ENCODE data around the gene RANBP10. TPM values are rescaled to one million over a fixed set of nuclear protein-coding genes. Genes with fewer than 3 reads are reported as not detected.

Gene RANBP10
- total and polyA plus RNA-seq, 10 of the 15 experiments (the other 5 are each of a cell fraction or from before 2014, with no cell fraction given): 1.2 to 20.4 (median 10.8) TPM

GRCh38 chr16:67760956-67761230 lies 45.5 kb downstream of the RANBP10 start:
- H2AFZ ChIP-seq (ENCODE audit: control insufficient read depth, low read depth, low read length): no peak overlapping the region
- no peak for ATAC-seq
- BruUV-seq (replicated peaks): TSS peak; percentile 43
- DNase-seq (ENCODE audit: low read depth, low spot score): no peak
- in situ Hi-C loops (cut with MboI) (no loop called here), intact Hi-C loops (cut with micrococcal nuclease; ENCODE audit: unreplicated experiment) (no loop called here)
- peaks cover 2% of the 10 kb centered on the region for H4K20me1 ChIP-seq (ENCODE audit: control insufficient read depth, insufficient read depth)
- no peak for FAIRE-seq
- H3K79me2 ChIP-seq (ENCODE audit: control insufficient read depth, insufficient read depth, low read length): 0 out of 2 replicates have a peak, but pooled peaks cover 1% of the 10 kb centered on the region
- ChIA-PET SMC1A (ENCODE audit: uncharacterized antibody, unreplicated experiment) (interaction anchor here (1.0 kb wide), 1 partner anchor 10 kb away, joined by 3 read pairs; no protein-coding TSS in a partner anchor), CTCF (no interaction called here), POLR2A (no interaction called here), RAD21 (ENCODE audit: unreplicated experiment) (no interaction called here)
- no peaks in the 10 kb centered on the region for H3K4me1 ChIP-seq (ENCODE audit: control insufficient read depth, insufficient read depth, low read length)
- TF ChIP-seq NR2C1 (IDR thresholded peaks at IDR 0.05) (no peak), EZH2 (IDR thresholded peaks at IDR 0.05; ENCODE audit: borderline replicate concordance, control insufficient read depth, low read depth, low read length) (no peak), ZNF384 (IDR thresholded peaks at IDR 0.05; ENCODE audit: borderline replicate concordance, low read depth, low read length) (no peak)
- H3K4me3 ChIP-seq: no peak overlapping the region
- H3K36me3 ChIP-seq (ENCODE audit: control insufficient read depth in 2 of 2, insufficient read depth in 2 of 2, low read length in 1 of 2): peaks cover 3 to 8% of the 10 kb centered on the region in 2 experiments; a peak in 3 of 4 replicates
- H3K27me3 ChIP-seq (replicated peaks in 1 of 2; ENCODE audit: control insufficient read depth in 2 of 2, insufficient read depth in 2 of 2, low read length in 1 of 2): no peaks in the 10 kb centered on the region
- no peak overlapping the region for H3K9ac ChIP-seq (ENCODE audit: control insufficient read depth, insufficient read depth, low read length)
- no peak overlapping the region for H3K4me2 ChIP-seq (ENCODE audit: control insufficient read depth, insufficient read depth)
- H3K27ac ChIP-seq (ENCODE audit: control insufficient read depth, insufficient read depth): no peak overlapping the region
- H3K9me3 ChIP-seq (replicated peaks; ENCODE audit: control insufficient read depth, insufficient read depth, low read length): no peaks in the 10 kb centered on the region
- 98% methylated on average over 4 of the region's 4 CpGs for WGBS (ENCODE audit: insufficient coverage, insufficient replicate concordance, low lambda C conversion rate, missing lambda C conversion rate)

- Histone ChIP-seq H3K4me3 (no peak overlapping the region), H3K4me2 (ENCODE audit: control insufficient read depth, insufficient read depth) (no peak overlapping the region), H4K20me1 (ENCODE audit: control insufficient read depth, insufficient read depth) (peaks cover 2% of the 10 kb centered on the region), H3K79me2 (ENCODE audit: control insufficient read depth, insufficient read depth, low read length) (0 out of 2 replicates have a peak, but pooled peaks cover 1% of the 10 kb centered on the region), H3K9ac (ENCODE audit: control insufficient read depth, insufficient read depth, low read length) (no peak overlapping the region), H3K9me3 (replicated peaks; ENCODE audit: control insufficient read depth, insufficient read depth, low read length) (no peaks in the 10 kb centered on the region), H2AFZ (ENCODE audit: control insufficient read depth, low read depth, low read length) (no peak overlapping the region), H3K27ac (ENCODE audit: control insufficient read depth, insufficient read depth) (no peak overlapping the region), H3K4me1 (ENCODE audit: control insufficient read depth, insufficient read depth, low read length) (no peaks in the 10 kb centered on the region), H3K36me3 (ENCODE audit: control insufficient read depth in 2 of 2, insufficient read depth in 2 of 2, low read length in 1 of 2) (peaks cover 3 to 10% of the 10 kb centered on the region in 2 experiments; a peak in 3 of 4 replicates), H3K27me3 (replicated peaks in 1 of 2; ENCODE audit: control insufficient read depth in 2 of 2, insufficient read depth in 2 of 2, low read length in 1 of 2) (no peaks in the 10 kb centered on the region)
- RAD21 ChIA-PET (ENCODE audit: unreplicated experiment): interaction anchor here (1.0 kb wide), 1 partner anchor 9 kb away, joined by 3 read pairs; no protein-coding TSS in a partner anchor
- CTCF ChIA-PET: interaction anchor here (0.8 kb wide), 1 partner anchor 56 kb away, joined by 3 read pairs; no protein-coding TSS in a partner anchor
- BruUV-seq (replicated peaks): no TSS peak
- SMC1A ChIA-PET (ENCODE audit: uncharacterized antibody, unreplicated experiment): no interaction called here
- in situ Hi-C loops (cut with MboI): no loop called here
- FAIRE-seq: no peak
- ATAC-seq: no peak
- no peak for DNase-seq (ENCODE audit: low read depth, low spot score)
- WGBS (ENCODE audit: insufficient coverage, insufficient replicate concordance, low lambda C conversion rate, missing lambda C conversion rate): 83% methylated on average over 8 of the region's 8 CpGs
- intact Hi-C loops (cut with micrococcal nuclease; ENCODE audit: unreplicated experiment): no loop called here
- POLR2A ChIA-PET: interaction anchor here (0.7 kb wide), 1 partner anchor 41 kb away, joined by 3 read pairs; no protein-coding TSS in a partner anchor
- TF ChIP-seq RAD51 (IDR thresholded peaks at IDR 0.05) (no peak), JUND (IDR thresholded peaks at IDR 0.05; ENCODE audit: low read depth, low read length) (no peak), REST (IDR thresholded peaks at IDR 0.05; ENCODE audit: low read depth, low read length) (no peak), RCOR1 (conservative IDR thresholded peaks at IDR 0.05; ENCODE audit: low read depth, low read length) (no peak), BRCA1 (IDR thresholded peaks at IDR 0.05; ENCODE audit: low read depth, low read length) (no peak), CREM (IDR thresholded peaks at IDR 0.05; ENCODE audit: low read depth) (no peak), CBX5 (IDR thresholded peaks at IDR 0.05; ENCODE audit: low read depth) (no peak), SPI1 (IDR thresholded peaks at IDR 0.05; ENCODE audit: borderline replicate concordance, insufficient read depth, low read depth, low read length) (no peak), NBN (IDR thresholded peaks at IDR 0.05) (no peak), RAD21 (IDR thresholded peaks at IDR 0.05; ENCODE audit: insufficient read depth, low read depth, low read length) (no peak)
These were observed 46.0 kb downstream of the RANBP10 start for GRCh38 chr16:67760206-67760955.
